HFF-Myc (cell line): ENCODE measurements around the gene DENND1A.

Experiments used
- DNase-seq: peaks from one replicate; pipeline ENCODE4 v3.0.0-alpha.2; 2011; ENCODE audit warnings: low read depth; ENCODE audit errors: extremely low read depth
- H3K4me3 ChIP-seq: replicated peaks from 2 replicates; pipeline ENCODE4 v1.5.1; 2011; ENCODE audit warnings: low read depth, mild to moderate bottlenecking, control low read depth, low read length
- CTCF ChIP-seq: IDR thresholded peaks from 2 replicates; pipeline ENCODE4 v1.5.1; 2012; ENCODE audit warnings: mild to moderate bottlenecking, low read depth, low read length, control low read depth; ENCODE audit errors: missing control alignments

DENND1A gene

GRCh38 chr9:123757960-123758359, 172.0 kb downstream of the DENND1A start:
- TF ChIP-seq CTCF: no peak
- DNase-seq: no peak
- no peak overlapping the region for H3K4me3 ChIP-seq

GRCh38 chr9:123757547-123757946, 172.4 kb downstream of the DENND1A start:
- TF ChIP-seq CTCF: no peak
- no peak for DNase-seq
- no peak overlapping the region for H3K4me3 ChIP-seq

GRCh38 chr9:123756484-123757106, 173.3 kb downstream of the DENND1A start:
- no peak for DNase-seq
- no peak overlapping the region for H3K4me3 ChIP-seq
- no peak for TF ChIP-seq CTCF

- no peak overlapping the region for H3K4me3 ChIP-seq
- no peak for TF ChIP-seq CTCF
- no peak for DNase-seq
Measured at GRCh38 chr9:123753669-123754258, 176.2 kb downstream of the DENND1A start.

- TF ChIP-seq CTCF: no peak
- no peak for DNase-seq
- no peak overlapping the region for H3K4me3 ChIP-seq
Measured at GRCh38 chr9:123753016-123753415, 176.9 kb downstream of the DENND1A start.

GRCh38 chr9:123749580-123750202, 180.2 kb downstream of the DENND1A start:
- H3K4me3 ChIP-seq: no peak overlapping the region
- TF ChIP-seq CTCF: no peak

More at GRCh38 chr9:123749580-123750202, 180.2 kb downstream of the DENND1A start:
- DNase-seq: no peak
